Ishikawa (cell line): Measurements from ENCODE around the gene EEIG1.

Experiments used
- CEBPB ChIP-seq: IDR thresholded peaks from 2 replicates; pipeline ENCODE4 v1.6.1; 2012
- EGR1 ChIP-seq: IDR thresholded peaks from 2 replicates; pipeline ENCODE4 v1.6.1; 2012
- EP300 ChIP-seq: IDR thresholded peaks from 2 replicates; pipeline ENCODE4 v1.6.1; 2012; ENCODE audit warnings: borderline replicate concordance
- FOXM1 ChIP-seq: IDR thresholded peaks from 2 replicates; pipeline ENCODE4 v1.6.1; 2012; ENCODE audit warnings: low read depth, borderline replicate concordance
- NFIC ChIP-seq: IDR thresholded peaks from 2 replicates; pipeline ENCODE4 v1.6.1; 2012
- RAD21 ChIP-seq: IDR thresholded peaks from 2 replicates; pipeline ENCODE4 v1.6.1; 2012; ENCODE audit warnings: low read depth
- TAF1 ChIP-seq: IDR thresholded peaks from 2 replicates; pipeline ENCODE4 v1.6.1; 2012; ENCODE audit warnings: low read depth, mild to moderate bottlenecking
- TCF12 ChIP-seq: IDR thresholded peaks from 2 replicates; pipeline ENCODE4 v1.6.1; 2012; ENCODE audit warnings: low read depth
- TEAD4 ChIP-seq: IDR thresholded peaks from 2 replicates; pipeline ENCODE4 v1.6.1; 2012
- YY1 ChIP-seq: IDR thresholded peaks from 2 replicates; pipeline ENCODE4 v1.6.1; 2012; ENCODE audit warnings: low read depth
- ZBTB7A ChIP-seq: IDR thresholded peaks from 2 replicates; pipeline ENCODE4 v1.6.1; 2012; ENCODE audit warnings: low read depth
- TF ChIP-seq, protein P1 (sequence below): IDR thresholded peaks from 2 replicates; pipeline ENCODE4 v1.6.1; 2012; ENCODE audit warnings: low read depth, mild to moderate bottlenecking
- TF ChIP-seq, protein P2 (sequence below): IDR thresholded peaks from 2 replicates; pipeline ENCODE4 v1.6.1; 2012
- TF ChIP-seq, protein P3 (sequence below): IDR thresholded peaks from 2 replicates; pipeline ENCODE4 v1.6.1; 2012

EEIG1 gene

DNA sequence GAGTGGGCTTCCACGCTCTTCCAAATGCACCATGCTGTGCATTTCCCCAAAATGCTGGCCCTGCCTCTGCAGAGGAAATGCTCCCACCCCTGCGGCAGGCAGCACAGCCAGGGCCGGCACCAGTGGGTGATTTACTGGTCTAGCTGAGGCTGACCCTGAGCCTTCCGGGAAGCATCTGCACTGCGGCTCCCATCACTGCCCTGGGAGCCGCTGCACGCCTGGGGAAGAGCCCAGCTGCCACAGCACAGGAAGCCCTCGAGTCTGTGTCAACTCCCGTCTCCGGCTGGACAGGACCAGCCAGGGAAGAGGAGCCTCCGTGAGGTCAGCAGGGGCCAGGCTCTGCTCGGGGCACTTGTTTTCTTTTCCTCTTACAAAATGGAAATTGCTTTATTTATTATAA, 25.1 kb upstream of the EEIG1 start:
- TF ChIP-seq TAF1 (no peak), TCF12 (no peak)
- TF ChIP-seq, protein P1, sequence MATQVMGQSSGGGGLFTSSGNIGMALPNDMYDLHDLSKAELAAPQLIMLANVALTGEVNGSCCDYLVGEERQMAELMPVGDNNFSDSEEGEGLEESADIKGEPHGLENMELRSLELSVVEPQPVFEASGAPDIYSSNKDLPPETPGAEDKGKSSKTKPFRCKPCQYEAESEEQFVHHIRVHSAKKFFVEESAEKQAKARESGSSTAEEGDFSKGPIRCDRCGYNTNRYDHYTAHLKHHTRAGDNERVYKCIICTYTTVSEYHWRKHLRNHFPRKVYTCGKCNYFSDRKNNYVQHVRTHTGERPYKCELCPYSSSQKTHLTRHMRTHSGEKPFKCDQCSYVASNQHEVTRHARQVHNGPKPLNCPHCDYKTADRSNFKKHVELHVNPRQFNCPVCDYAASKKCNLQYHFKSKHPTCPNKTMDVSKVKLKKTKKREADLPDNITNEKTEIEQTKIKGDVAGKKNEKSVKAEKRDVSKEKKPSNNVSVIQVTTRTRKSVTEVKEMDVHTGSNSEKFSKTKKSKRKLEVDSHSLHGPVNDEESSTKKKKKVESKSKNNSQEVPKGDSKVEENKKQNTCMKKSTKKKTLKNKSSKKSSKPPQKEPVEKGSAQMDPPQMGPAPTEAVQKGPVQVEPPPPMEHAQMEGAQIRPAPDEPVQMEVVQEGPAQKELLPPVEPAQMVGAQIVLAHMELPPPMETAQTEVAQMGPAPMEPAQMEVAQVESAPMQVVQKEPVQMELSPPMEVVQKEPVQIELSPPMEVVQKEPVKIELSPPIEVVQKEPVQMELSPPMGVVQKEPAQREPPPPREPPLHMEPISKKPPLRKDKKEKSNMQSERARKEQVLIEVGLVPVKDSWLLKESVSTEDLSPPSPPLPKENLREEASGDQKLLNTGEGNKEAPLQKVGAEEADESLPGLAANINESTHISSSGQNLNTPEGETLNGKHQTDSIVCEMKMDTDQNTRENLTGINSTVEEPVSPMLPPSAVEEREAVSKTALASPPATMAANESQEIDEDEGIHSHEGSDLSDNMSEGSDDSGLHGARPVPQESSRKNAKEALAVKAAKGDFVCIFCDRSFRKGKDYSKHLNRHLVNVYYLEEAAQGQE: no peak

DNA sequence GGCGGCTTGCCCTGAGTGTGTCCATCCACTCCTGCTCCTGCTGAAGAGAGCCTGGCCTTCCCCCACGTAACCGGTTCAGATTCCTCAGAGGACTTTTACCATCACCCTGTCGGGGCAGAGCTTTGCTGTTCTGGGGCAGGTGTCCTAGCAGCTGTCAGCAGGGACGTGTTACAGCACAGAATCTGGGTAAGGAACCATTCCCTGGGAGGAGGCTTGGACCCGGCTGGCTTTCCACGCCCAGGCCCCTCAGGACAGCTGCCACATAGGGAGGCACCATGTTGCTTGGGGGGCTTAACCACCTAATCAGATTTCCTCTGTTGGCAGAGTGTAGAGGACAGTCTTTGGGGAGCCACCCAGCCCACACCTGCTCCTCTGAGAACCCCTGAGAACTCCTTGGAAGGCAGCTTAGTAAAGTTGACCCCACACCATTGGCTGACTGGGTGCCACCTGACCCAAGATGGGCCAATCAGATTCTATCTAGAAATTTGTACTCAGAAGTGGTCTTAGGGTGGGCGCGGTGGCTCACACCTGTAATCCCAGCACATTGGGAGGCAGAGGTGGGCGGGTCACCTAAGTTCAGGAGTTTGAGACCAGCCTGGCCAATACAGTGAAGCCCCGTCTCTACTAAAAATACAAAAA, 23.3 kb upstream of the EEIG1 start:
- TF ChIP-seq, protein P2, sequence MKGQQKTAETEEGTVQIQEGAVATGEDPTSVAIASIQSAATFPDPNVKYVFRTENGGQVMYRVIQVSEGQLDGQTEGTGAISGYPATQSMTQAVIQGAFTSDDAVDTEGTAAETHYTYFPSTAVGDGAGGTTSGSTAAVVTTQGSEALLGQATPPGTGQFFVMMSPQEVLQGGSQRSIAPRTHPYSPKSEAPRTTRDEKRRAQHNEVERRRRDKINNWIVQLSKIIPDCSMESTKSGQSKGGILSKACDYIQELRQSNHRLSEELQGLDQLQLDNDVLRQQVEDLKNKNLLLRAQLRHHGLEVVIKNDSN: peak; percentile 65
- TF ChIP-seq, protein P3, sequence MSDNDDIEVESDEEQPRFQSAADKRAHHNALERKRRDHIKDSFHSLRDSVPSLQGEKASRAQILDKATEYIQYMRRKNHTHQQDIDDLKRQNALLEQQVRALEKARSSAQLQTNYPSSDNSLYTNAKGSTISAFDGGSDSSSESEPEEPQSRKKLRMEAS: no peak
- TF ChIP-seq TEAD4: no peak

DNA sequence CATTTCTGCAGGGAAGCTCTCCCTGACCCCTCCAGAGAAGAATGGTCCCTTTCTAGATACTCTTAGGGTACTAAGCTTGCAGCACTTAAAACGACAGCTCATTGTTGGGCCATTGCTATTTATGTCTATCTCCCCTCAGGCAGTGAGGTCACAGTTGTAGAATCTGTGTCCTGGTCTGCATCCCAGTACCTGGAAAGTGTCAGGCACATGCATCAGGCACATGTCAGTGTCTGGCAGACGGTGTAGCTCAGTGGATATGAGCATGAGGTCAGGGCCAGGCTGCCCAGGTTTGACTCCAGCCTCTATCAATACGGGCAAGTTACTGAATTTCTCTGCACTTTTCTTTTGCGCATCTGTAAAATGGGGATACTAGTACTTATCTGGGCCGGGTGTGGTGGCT, 22.2 kb upstream of the EEIG1 start:
- TF ChIP-seq YY1: no peak
- no peak for TF ChIP-seq EGR1
- TF ChIP-seq ZBTB7A: no peak
- TF ChIP-seq FOXM1: no peak
- TF ChIP-seq CEBPB: no peak
- TF ChIP-seq TEAD4: no peak
- TF ChIP-seq RAD21: no peak
- no peak for TF ChIP-seq TAF1
- TF ChIP-seq, protein P2: no peak
- no peak for TF ChIP-seq EP300
- no peak for TF ChIP-seq TCF12
- TF ChIP-seq, protein P1: no peak
- TF ChIP-seq, protein P3: no peak

DNA sequence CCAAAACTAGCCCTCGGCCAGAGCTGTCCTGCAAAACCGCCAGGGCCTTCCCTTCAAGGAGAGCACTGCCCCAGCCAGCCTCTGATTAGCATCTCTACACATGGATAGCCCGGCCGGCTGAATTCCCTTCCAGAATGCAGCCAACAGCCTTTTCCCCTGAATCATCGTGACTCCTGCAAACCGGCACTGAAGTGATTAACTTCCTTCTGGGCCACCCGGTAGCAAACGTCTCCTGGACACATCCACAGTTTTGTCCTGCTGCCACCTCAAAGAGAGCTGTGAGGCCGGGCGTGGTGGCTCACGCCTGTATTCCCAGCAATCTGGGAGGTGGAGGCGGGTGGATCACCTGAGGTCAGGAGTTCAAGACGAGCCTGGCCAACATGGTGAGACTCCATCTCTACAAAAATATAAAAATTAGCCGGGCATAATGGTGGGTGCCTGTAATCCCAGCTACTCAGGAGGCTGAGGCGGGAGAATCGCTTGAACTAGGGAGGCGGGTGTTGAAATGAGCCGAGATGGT, 21.1 kb upstream of the EEIG1 start:
- no peak for TF ChIP-seq TCF12
- TF ChIP-seq, protein P1: no peak
- no peak for TF ChIP-seq ZBTB7A
- no peak for TF ChIP-seq FOXM1
- no peak for TF ChIP-seq CEBPB
- TF ChIP-seq RAD21: no peak
- TF ChIP-seq, protein P2: no peak
- no peak for TF ChIP-seq NFIC
- TF ChIP-seq, protein P3: no peak
- no peak for TF ChIP-seq YY1
